ENCODE measurements around the gene FZR1. TPM values are rescaled to one million over a fixed set of nuclear protein-coding genes. Genes with fewer than 3 reads are reported as not detected.

FZR1 gene
- polyA plus RNA-seq, 3 donors, result 7.7 to 44.6 (median 9.4) TPM

DNA sequence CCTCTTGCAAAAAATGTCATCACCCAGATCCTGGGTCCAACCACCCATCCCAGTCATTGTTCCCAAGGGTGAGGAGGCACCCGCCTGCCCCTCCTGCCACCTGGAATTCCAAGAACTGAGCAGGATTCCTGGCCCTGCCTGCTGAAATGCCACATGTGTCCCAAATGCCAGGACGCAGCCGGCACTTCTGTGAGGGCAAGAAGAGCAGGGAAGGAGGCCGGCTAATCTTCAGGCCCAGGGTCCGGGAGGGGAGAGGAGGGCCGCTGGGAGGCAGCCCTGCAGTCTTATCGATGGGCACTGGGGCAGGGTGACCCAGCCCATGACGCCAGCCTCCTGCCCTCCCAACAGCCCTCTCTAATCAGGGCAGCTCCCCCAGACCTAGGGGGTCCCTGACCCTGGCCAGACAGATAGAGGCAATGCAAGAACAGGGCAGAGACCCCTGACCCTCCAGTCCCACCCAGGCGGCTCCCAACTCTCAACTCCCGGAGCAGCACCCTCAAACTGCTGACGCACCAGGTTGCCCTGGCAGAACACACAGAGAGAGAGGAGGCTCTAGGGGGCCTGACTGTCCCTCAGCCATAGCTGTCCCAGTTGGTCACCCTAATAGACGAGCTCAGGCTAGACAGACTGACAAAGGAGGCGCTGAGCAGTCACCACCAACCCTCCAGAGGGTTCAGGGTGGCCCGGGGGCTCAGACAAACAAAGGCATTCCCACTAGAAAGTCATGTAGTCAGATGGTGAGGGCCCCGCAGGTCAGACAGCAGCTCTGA, 49.7 kb downstream of the FZR1 start:
- Mint-ChIP-seq H3K9me3 (peaks cover 0 to 2% (median 0%) of the 10 kb centered on the region in 7 donors), H3K4me3 (peak overlapping the region; percentile 100), H3K27me3 (ENCODE audit: low read depth in 3 of 3) (peaks cover 0 to 4% (median 0%) of the 10 kb centered on the region in 3 donors), H3K4me1 (peaks cover 59% of the 10 kb centered on the region), H3K27ac (peak overlapping the region; percentile 35 to 98 (median 95)), H3K36me3 (peaks cover 15% of the 10 kb centered on the region in 2 donors)
- Histone ChIP-seq H3K9me3 (replicated peaks in 1 of 2; ENCODE audit: control insufficient read depth in 1 of 2, insufficient read depth in 1 of 2, low read length in 2 of 2) (no peaks in the 10 kb centered on the region), H3K36me3 (replicated peaks in 1 of 2; ENCODE audit: control insufficient read depth in 1 of 2, insufficient read depth in 2 of 2, low read length in 2 of 2) (peaks cover 0 to 3% of the 10 kb centered on the region in 2 donors), H3K9ac (ENCODE audit: insufficient read depth, low read length, poor library complexity, severe bottlenecking) (peak overlapping the region; percentile 94), H2AFZ (ENCODE audit: insufficient read depth, low read depth, low read length, poor library complexity, severe bottlenecking) (no peak overlapping the region), H3K4me1 (ENCODE audit: control insufficient read depth in 1 of 2, insufficient read depth in 2 of 2, low read length in 2 of 2) (peaks cover 62 to 68% of the 10 kb centered on the region in 2 donors), H3K79me2 (ENCODE audit: insufficient read depth, low read length) (peaks cover 63% of the 10 kb centered on the region), H4K20me1 (ENCODE audit: insufficient read depth, low read length) (peaks cover 18% of the 10 kb centered on the region), H3K27ac (ENCODE audit: low read depth in 1 of 2, low read length in 2 of 2) (peak overlapping the region; percentile 88 to 96), H3K27me3 (ENCODE audit: control insufficient read depth in 2 of 2, insufficient read depth in 2 of 2, low read length in 2 of 2) (no peaks in the 10 kb centered on the region), H3K4me3 (replicated peaks in 1 of 3; ENCODE audit: low read depth in 2 of 3, low read length in 3 of 3) (peak overlapping the region; percentile 86 to 98 (median 89)), H3K4me2 (replicated peaks; ENCODE audit: extremely low read depth, low read length, poor library complexity, severe bottlenecking) (peak overlapping the region; percentile 98)
- TF ChIP-seq, protein P1, sequence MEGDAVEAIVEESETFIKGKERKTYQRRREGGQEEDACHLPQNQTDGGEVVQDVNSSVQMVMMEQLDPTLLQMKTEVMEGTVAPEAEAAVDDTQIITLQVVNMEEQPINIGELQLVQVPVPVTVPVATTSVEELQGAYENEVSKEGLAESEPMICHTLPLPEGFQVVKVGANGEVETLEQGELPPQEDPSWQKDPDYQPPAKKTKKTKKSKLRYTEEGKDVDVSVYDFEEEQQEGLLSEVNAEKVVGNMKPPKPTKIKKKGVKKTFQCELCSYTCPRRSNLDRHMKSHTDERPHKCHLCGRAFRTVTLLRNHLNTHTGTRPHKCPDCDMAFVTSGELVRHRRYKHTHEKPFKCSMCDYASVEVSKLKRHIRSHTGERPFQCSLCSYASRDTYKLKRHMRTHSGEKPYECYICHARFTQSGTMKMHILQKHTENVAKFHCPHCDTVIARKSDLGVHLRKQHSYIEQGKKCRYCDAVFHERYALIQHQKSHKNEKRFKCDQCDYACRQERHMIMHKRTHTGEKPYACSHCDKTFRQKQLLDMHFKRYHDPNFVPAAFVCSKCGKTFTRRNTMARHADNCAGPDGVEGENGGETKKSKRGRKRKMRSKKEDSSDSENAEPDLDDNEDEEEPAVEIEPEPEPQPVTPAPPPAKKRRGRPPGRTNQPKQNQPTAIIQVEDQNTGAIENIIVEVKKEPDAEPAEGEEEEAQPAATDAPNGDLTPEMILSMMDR (IDR thresholded peaks at IDR 0.05), result no peak
- intact Hi-C loops (cut with micrococcal nuclease), result loop anchor here (2.0 to 5.0 kb wide), 3 partner anchors 17 to 71 kb away; partner anchors contain the start of genes HMG20B (in 2 of the 2), CACTIN (in 1 of the 2) and FZR1 (in 1 of the 2)
- DNase-seq, result no peak
- 80% methylated on average over 12 of the region's 15 CpGs for WGBS (ENCODE audit: insufficient coverage)

DNA sequence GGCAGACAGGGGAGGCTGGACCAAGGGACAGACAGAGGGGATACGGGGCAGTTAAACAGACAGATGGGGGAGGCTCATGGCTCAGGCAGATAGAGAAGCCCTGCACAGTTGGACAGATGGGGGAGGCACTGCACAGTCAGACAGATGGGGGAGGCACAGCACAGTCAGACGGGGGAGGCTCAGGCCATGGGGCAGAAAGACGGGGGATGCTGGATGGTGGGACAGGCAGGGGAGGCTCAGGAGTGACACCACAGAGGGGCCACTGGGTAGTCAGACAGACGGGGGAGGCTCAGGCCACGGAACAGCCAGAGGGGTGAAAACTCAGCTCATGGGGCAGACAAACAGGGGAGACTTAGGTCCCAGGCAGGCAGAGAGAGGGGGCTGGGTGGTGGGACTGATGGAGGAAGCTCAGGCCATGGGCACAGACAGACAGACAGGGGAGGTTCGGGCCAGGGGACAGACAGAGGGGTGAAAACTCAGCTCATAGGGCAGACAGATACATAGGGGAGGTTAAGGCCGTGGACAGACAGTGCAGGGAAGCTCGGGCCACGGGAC, 50.4 kb downstream of the FZR1 start:
- Histone ChIP-seq H2AFZ (ENCODE audit: insufficient read depth, low read depth, low read length, poor library complexity, severe bottlenecking) (no peak overlapping the region), H3K4me1 (ENCODE audit: control insufficient read depth in 1 of 2, insufficient read depth in 2 of 2, low read length in 2 of 2) (peaks cover 62 to 66% of the 10 kb centered on the region in 2 donors), H3K4me3 (replicated peaks in 1 of 3; ENCODE audit: low read depth in 2 of 3, low read length in 3 of 3) (peak overlapping the region; percentile 86 to 98 (median 89)), H3K27ac (ENCODE audit: low read depth in 1 of 2, low read length in 2 of 2) (peak overlapping the region; percentile 52 to 96), H3K36me3 (replicated peaks in 1 of 2; ENCODE audit: control insufficient read depth in 1 of 2, insufficient read depth in 2 of 2, low read length in 2 of 2) (no peaks in the 10 kb centered on the region), H3K79me2 (ENCODE audit: insufficient read depth, low read length) (peaks cover 57% of the 10 kb centered on the region), H3K9me3 (replicated peaks in 1 of 2; ENCODE audit: control insufficient read depth in 1 of 2, insufficient read depth in 1 of 2, low read length in 2 of 2) (no peaks in the 10 kb centered on the region), H3K4me2 (replicated peaks; ENCODE audit: extremely low read depth, low read length, poor library complexity, severe bottlenecking) (peak overlapping the region; percentile 98), H3K27me3 (ENCODE audit: control insufficient read depth in 2 of 2, insufficient read depth in 2 of 2, low read length in 2 of 2) (no peaks in the 10 kb centered on the region), H4K20me1 (ENCODE audit: insufficient read depth, low read length) (peaks cover 18% of the 10 kb centered on the region), H3K9ac (ENCODE audit: insufficient read depth, low read length, poor library complexity, severe bottlenecking) (peak overlapping the region; percentile 94)
- Mint-ChIP-seq H3K4me1 (peaks cover 56% of the 10 kb centered on the region), H3K36me3 (peaks cover 9 to 12% of the 10 kb centered on the region in 2 donors), H3K27me3 (ENCODE audit: low read depth in 3 of 3) (peaks cover 0 to 4% (median 0%) of the 10 kb centered on the region in 3 donors), H3K4me3 (peak overlapping the region; percentile 100), H3K27ac (peak overlapping the region; percentile 87 to 98 (median 95)), H3K9me3 (peaks cover 0 to 2% (median 0%) of the 10 kb centered on the region in 7 donors)
- peak in 1 of 3 donors; percentile 10 for DNase-seq
- WGBS (ENCODE audit: insufficient coverage), result 36% methylated on average over 9 of the region's 9 CpGs
- intact Hi-C loops (cut with micrococcal nuclease), result loop anchor here (2.0 to 5.0 kb wide), 3 partner anchors 16 to 71 kb away; partner anchors contain the start of genes HMG20B (in 2 of the 2), CACTIN (in 1 of the 2) and FZR1 (in 1 of the 2)
- TF ChIP-seq, protein P1 (IDR thresholded peaks at IDR 0.05), result no peak

Measured in CD14-positive monocyte (primary cell).